Measurements from ENCODE around the gene WDR90.

Gene WDR90

GRCh38 chr16:648781-649589, at the start of gene WDR90:
Gene WDR90, plus strand, starts transcription at chr16:649365. Its CDS starts 52 bp downstream, at chr16:649417.
- DNase-seq: peak; percentile 95

GRCh38 chr16:600781-601180, 48.4 kb upstream of the WDR90 start:
- DNase-seq: no peak

DNA sequence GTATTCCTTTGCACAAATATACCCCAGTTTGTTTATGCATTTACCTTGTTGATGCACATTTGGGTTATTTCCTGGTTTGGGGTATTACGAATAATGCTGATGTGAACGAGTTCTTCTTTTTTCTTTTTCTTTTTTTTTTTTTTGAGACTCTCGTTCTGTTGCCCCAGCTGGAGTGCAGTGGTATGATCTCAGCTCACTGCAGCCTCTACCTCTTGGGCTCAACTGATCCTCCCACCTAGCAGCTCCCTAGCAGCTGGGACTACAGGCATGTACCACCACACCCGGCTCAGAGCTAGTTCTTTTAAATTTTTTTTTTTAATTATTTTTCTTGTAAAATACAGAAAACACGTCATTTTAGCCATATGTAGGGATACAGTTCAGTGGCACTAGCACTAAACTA, 45.2 kb upstream of the WDR90 start:
- no peak for DNase-seq

GRCh38 chr16:606656-607307, 42.4 kb upstream of the WDR90 start:
- DNase-seq: no peak

- no peak for DNase-seq
Observed at GRCh38 chr16:608019-608418, 41.1 kb upstream of the WDR90 start.

- no peak for DNase-seq
Observed at GRCh38 chr16:609316-609715, 39.8 kb upstream of the WDR90 start.

GRCh38 chr16:609984-610383, 39.2 kb upstream of the WDR90 start:
- DNase-seq: no peak

DNA sequence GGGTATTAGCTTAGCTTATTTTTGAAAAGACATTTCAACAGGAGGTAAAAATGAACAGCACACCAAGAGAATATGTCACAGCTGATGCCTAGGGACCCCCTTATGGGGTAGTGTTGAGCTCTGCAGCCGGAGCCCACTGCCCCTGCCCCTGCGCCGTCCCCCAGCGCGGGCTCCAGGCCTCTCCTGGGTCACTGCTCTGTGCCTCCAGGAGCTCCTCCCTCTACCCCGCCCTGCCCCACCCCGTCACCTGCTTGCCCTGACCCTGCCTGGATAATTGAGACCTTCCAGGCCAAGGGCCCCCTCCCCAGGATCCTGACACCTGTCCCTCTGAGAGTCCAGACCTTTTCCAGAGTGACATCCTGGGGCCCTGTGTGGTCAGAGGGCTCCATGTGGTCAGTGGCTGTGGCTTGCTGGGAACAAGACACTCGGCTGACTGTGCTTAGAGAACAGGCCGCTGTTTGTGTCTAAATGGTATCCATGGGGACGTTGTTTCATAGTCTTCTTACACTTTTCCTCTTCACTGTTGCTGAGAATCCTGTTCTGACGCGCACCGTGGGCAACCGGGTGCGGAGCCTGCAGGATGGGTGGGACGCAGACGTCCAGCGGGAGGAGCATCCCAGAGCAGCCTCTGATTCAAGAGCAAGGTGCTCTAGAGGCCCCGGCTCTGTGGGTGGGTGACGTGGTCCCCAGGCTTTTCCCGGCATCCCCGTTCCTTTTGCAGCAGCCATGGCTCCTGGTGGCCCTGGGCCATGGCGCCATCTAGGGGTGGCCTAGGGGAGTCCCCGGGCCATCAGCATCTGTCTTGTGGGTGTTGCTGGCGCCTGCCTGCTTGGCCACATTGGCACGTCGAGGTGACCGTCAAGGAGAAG, 38.4 kb upstream of the WDR90 start:
- no peak for DNase-seq

DNA sequence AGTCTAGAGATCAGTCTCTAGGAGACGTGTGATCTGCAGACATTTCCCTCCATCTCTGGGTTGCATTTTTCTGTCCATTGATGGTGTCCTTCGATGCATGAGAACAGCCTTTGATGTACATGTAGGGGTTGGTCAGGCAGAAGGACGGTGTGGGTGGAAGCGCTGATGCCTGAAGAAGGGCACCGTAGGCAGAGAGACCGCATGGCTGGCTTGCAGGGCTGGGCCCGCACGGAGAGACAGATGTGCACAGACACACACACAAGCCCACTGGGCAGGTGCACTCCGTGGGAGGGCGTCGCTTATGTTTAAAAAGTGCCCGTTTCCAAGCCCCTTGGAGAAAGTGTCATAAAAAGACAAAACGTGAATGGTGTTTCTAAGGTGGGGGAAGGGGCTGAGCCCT, 34.0 kb upstream of the WDR90 start:
- DNase-seq: no peak

DNA sequence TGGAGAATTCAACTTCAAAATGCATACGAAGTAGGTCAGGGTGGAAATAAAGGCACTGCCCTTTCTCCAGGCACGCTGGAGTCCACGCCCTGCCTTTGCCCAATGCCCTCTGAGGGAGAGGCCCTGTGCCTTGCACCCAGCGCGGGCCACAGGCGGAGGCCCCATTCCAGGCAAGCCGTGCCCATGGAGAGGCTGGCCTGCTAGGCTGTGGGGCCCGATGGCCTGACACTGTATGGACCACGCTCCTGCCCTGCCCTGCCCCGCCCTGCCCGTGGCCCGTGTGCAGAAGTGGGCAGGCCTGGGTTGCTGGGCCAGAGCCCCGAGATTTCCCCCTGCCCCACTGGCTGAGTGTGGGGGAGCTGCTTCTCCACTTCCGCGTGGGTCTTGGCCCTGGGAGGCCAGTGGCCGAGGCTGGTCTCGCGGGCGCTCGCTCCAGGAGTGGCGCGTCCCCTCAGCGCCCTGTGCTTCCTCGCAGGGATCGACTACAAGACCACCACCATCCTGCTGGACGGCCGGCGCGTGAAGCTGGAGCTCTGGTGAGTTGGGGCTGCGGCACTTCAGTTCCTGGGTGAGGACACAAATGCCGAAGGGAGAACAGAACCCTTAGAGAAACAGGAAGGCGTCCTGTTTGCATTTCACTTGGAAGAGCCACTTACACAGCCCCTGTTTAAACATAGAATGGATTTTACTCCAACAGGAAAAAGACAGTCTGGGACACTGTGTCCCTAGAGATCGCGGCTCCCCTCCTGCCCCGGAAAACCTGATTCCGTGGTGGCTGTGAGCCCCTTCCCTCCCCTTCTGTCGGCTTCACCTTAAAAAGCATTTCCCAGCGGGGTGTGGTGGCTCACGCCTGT, 32.2 kb upstream of the WDR90 start:
- no peak for DNase-seq

DNA sequence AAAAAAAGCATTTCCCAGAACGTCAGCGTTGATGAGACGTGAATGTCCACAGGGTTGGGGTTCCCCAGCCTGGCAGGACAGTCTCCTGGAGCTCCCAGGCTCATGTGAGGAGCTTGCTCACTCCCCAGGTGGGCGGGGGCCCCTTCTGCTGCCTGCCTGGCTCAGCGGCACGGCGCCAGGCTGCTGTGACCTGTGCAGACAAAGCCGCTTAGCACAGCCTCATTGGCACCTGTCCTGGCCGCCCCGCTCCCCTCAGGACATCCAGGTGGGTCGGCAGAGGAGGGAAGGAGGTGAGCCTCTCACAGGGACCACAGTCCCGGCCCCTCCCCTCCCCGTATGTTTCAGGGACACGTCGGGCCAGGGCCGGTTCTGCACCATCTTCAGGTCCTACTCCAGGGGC, 31.3 kb upstream of the WDR90 start:
- DNase-seq: no peak

DNA sequence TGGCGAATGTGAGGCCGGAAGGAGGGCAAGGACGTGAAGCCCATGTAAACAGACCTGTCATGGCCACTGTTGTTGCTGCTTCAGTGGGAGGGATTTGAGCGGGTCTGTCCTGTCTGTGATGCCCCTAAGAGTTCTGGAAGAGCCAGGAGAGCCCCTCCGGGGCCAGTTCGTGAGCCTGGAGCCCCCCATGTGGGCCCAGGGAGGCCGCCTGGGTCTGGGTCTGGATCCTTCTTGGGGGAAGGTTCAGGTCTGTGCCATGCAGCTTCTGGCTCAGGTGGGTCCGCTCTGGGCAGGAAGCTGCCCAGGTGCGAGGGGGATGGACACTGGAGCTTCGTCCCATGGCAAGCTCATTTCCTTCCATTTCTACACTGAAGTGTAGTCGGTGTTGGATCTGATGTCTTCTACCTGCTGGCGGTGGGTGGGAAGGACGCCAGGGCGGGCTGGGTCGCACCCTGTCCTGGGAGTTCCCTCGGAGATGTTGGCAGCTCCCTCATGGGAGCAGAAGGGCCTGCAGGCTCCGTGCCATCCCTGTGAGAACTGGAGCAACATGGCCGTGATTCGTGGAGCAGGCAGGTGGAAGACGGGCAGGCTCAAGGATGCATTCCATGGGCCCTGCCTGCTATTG, 29.6 kb upstream of the WDR90 start:
- no peak for DNase-seq

DNA sequence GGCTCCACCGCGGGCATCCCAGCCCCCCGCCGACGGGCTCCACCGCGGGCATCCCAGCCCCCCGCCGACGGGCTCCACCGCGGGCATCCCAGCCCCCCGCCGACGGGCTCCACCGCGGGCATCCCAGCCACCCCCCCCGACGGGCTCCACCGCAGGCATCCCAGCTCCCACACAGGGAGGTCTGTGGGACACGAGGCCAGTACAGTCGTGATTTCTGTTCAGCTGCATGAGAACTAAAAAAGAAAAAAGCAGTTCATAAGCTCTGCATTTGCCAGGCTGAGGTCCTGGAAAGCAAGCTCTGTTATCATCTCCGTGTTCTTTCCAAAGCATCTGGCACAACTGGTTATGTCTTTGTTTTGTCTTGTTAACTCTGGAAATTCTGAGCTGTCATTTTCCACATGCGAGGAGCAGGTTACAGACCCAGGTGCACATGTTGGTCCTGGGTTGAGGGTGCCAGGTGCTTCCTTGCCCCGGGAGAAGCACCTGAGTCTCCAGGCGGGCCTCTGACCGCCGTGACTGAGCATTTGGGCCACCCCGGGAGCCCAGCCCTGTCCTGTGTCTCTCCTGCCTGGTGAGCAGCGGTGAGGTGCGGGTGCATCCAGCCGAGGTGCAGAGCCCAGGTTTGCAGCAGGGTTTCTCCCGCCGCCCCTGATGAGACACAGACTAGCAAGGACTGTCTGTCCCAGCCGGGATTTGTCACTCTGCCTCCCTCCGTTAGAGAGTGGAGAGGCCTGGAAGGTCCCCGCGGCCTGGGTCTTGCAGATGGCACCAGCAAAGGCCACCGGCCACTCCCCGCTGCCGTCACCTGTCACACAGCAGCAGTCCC, 28.3 kb upstream of the WDR90 start:
- no peak for DNase-seq

DNA sequence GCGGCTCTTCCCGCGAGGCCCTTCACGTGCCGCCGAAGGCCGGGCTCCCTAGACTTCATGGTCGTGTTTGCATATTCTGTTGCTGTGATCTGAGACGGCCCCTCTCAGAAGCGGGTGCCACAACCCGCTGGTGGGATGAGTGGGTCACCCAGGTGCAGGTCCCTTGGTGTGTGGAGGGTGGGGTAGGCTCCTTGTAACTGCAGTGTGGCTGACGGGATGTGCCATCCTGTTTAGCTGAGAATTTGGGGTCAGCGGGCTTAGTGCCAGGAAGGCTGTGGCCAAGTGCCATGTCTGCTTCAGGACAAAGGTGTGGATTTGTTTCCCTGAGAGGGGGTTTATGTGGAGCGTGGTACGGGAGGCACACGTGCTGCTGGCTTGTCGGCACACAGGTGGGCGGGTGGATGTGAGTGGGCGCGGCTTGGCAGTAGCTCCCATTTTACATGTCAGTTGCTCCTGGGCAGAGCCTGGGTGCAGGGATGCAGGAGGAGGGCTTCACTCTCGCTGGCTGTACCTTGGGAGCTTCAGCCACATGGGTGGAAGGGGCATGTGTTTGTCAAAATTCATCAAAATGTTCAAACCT, 27.5 kb upstream of the WDR90 start:
- DNase-seq: no peak

DNA sequence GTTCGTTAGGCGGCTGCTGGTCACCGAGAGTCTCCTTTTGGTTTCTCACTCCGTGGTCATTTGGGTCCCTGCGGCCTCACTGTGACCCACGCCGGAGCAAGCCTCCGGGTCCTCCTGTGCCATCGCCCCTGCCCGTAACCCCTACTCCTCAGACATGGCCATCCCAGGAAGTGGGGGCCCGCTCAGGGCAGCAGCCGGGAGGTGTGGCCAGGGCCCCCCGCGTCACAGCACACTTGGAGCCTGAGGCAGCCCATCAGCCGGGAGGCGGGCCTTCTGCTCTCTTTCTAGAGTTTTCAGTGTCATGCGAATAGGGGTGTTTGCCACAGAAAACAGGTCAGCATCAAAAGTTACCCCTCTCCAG, 26.3 kb upstream of the WDR90 start:
- DNase-seq: no peak

- DNase-seq: no peak
Observed at GRCh38 chr16:624526-625070, 24.6 kb upstream of the WDR90 start.

DNA sequence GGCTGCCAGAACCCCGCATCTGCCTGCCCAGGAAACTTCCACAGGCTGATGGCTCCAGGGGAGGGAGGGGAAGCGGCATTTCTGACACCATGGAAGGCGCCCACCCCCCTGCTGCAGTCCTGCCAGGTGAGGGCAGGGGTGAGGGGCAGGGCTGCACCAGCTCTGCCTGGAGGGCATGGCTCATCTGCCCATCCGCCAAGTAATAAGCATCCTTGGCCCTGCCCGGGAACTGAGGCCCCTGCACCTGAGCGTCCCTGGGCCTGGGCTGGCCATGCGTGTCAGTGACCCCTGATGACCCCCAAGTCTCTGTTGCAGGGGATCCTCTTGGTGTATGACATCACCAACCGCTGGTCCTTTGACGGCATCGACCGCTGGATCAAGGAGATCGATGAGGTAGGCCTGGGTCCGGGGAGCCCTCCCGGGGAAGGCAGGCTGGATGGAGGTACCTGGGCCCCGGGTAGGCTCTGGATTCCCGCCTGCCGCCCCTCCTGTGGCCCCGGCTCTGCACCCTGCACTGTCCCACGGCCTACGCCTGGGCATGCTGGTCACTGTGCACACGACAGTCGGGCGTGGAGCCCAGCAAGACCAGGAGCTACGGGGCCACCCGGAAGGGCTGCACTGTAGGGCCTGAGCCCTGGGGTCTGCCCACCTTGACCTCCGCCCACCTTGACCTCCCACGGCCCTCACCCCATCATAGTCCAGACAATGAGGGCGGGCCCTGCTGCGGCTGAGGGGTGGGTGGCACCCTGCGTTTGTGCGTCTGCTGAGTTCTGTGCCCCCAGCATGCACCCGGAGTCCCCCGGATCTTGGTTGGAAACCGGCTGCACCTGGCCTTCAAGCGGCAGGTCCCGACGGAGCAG, 23.8 kb upstream of the WDR90 start:
- DNase-seq: no peak

GRCh38 chr16:625977-626765, 23.0 kb upstream of the WDR90 start:
- DNase-seq: no peak
